K562 (cell line): ENCODE results near the gene PSMD14.

Experiments used
- EZH2 ChIP-seq: IDR thresholded peaks from 2 replicates; pipeline ENCODE4 v1.6.1; 2012; ENCODE audit warnings: low read depth, mild to moderate bottlenecking, inconsistent platforms, low read length, borderline replicate concordance
- NFRKB ChIP-seq: fragments of 450-650 bp; IDR thresholded peaks from 2 replicates; pipeline ENCODE4 v1.6.1; 2016; ENCODE audit warnings: low read depth
- NR3C1 ChIP-seq: sonication (generic); formaldehyde crosslinking; IDR thresholded peaks from 2 replicates; pipeline ENCODE4 v1.8.1; 2022; ENCODE audit warnings: missing genetic modification reagents
- ZNF175 ChIP-seq: fragments of 200-800 bp; sonication (Bioruptor generic); IDR thresholded peaks from 2 replicates; pipeline ENCODE4 v1.6.1; 2016; ENCODE audit warnings: low read depth, mild to moderate bottlenecking, missing genetic modification characterization, missing compliant biosample characterization
- TF ChIP-seq, protein P1 (sequence below): fragments of 450-650 bp; formaldehyde crosslinking; IDR thresholded peaks from 2 replicates; pipeline ENCODE4 v1.4.0; 2020; ENCODE audit warnings: mild to moderate bottlenecking, moderate library complexity

DNA sequence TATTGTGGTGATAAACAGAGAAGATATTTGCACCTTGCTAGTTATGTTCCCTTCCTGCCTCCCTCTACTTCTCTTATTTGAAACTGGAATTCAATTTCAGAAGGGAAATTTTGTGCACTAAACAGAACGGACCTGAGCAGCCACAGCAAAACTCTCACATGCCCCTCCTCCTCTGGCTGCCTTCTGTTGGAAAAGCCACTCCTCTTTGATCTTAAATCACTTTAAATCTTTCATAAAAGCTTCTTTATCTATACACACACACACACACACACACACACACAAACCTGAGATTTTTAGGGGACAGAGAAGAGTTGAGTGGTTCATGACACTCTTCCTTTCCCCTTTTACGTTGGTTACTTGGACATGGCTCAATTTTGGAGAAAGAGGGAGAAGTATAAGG, 113.5 kb downstream of the PSMD14 start:
- TF ChIP-seq EZH2 (no peak), NR3C1 (no peak), ZNF175 (CRISPR knock-in tag) (no peak), NFRKB (no peak)
- TF ChIP-seq, protein P1, sequence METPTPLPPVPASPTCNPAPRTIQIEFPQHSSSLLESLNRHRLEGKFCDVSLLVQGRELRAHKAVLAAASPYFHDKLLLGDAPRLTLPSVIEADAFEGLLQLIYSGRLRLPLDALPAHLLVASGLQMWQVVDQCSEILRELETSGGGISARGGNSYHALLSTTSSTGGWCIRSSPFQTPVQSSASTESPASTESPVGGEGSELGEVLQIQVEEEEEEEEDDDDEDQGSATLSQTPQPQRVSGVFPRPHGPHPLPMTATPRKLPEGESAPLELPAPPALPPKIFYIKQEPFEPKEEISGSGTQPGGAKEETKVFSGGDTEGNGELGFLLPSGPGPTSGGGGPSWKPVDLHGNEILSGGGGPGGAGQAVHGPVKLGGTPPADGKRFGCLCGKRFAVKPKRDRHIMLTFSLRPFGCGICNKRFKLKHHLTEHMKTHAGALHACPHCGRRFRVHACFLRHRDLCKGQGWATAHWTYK (CRISPR knock-in tag): no peak
